B cell (primary cell): Measurements from ENCODE around the gene SRD5A3. TPM values are rescaled to one million over a fixed set of nuclear protein-coding genes. Genes with fewer than 3 reads are reported as not detected.

Experiments used
- ATAC-seq: fragments of 200-7000 bp; cut with Tn5 transposase; one replicate; pipeline ENCODE4 v1.10.0; 2021; ENCODE audit warnings: low read depth, mild to moderate bottlenecking, moderate number of reproducible peaks, moderate library complexity
- CTCF ChIA-PET: fragments of 350-600 bp; sonication (Branson Sonifier 250); formaldehyde crosslinking; loops from one replicate; lab custom pipeline; 2021; ENCODE audit warnings: antibody characterized with exemption, inconsistent platforms; lab: Charles Lee
- POLR2A ChIA-PET: fragments of 350-600 bp; sonication (Branson Sonifier 250); formaldehyde crosslinking; loops from one replicate; lab custom pipeline; 2021; ENCODE audit warnings: antibody characterized with exemption; lab: Charles Lee
- DNase-seq: peaks from one replicate; pipeline ENCODE4 v3.0.0; 2013
- H2AFZ ChIP-seq: 2 replicates; pipeline ENCODE4 v1.6.1; 2012; ENCODE audit warnings: mild to moderate bottlenecking, low read depth, low read length; ENCODE audit not compliant: insufficient read depth, poor library complexity, severe bottlenecking
- H3K27ac ChIP-seq, 2 donors: 1 replicate in 1 of 2; 2 replicates in 1 of 2; pipeline ENCODE4 v1.5.1; 2012 to 2013; ENCODE audit warnings: low read length in 2 of 2, mild to moderate bottlenecking in 2 of 2, moderate library complexity in 1 of 2
- H3K27me3 ChIP-seq, 4 experiments: fragments of 200-600 bp in 1 of 4; sonication (generic) in 1 of 4; replicated peaks in 1 of 4; 1 replicate in 2 of 4; 2 replicates in 2 of 4; pipeline versions ENCODE4 v1.6.1 to v1.7.0; 2013 to 2016; ENCODE audit warnings: low read length in 3 of 4, mild to moderate bottlenecking in 2 of 4, mixed read lengths in 1 of 4, moderate library complexity in 1 of 4; ENCODE audit not compliant: insufficient read depth in 4 of 4, control insufficient read depth in 3 of 4; ENCODE audit errors: control extremely low read depth in 1 of 4
- H3K36me3 ChIP-seq, 2 experiments: replicated peaks in 1 of 2; 1 replicate in 1 of 2; 2 replicates in 1 of 2; pipeline versions ENCODE4 v1.6.1 to v1.7.1; 2013; ENCODE audit warnings: low read length in 1 of 2; ENCODE audit not compliant: insufficient read depth in 2 of 2, control insufficient read depth in 1 of 2; ENCODE audit errors: control extremely low read depth in 1 of 2, extremely low read depth in 1 of 2
- H3K4me1 ChIP-seq, 2 donors: fragments of 200-600 bp in 1 of 2; sonication (generic) in 1 of 2; 1 replicate in 1 of 2; 2 replicates in 1 of 2; pipeline versions ENCODE4 v1.5.1 to v1.6.1; 2013 to 2017; ENCODE audit warnings: low read length in 2 of 2; ENCODE audit not compliant: control insufficient read depth in 2 of 2, insufficient read depth in 2 of 2
- H3K4me2 ChIP-seq: replicated peaks from 2 replicates; pipeline ENCODE3; 2012; ENCODE audit warnings: mild to moderate bottlenecking, low read depth, low read length; ENCODE audit not compliant: poor library complexity, severe bottlenecking
- H3K4me3 ChIP-seq, 5 experiments: fragments of 200-600 bp in 1 of 5; sonication (generic) in 1 of 5; 1 replicate in 3 of 5; 2 replicates in 2 of 5; pipeline versions ENCODE4 v1.5.1 to v1.7.0; 2011 to 2016; ENCODE audit warnings: low read length in 4 of 5, mild to moderate bottlenecking in 4 of 5, low read depth in 2 of 5, control low read depth in 1 of 5, moderate library complexity in 1 of 5; ENCODE audit not compliant: insufficient read depth in 1 of 5; ENCODE audit errors: control extremely low read depth in 1 of 5, extremely low read depth in 1 of 5
- H3K79me2 ChIP-seq: fragments of 200-600 bp; sonication (generic); one replicate; pipeline ENCODE4 v1.6.0; 2016; ENCODE audit warnings: low read length; ENCODE audit not compliant: control insufficient read depth, insufficient read depth
- H3K9ac ChIP-seq: fragments of 200-600 bp; sonication (generic); 2 replicates; pipeline ENCODE4 v1.6.1; 2017; ENCODE audit warnings: mild to moderate bottlenecking, low read length, moderate library complexity
- H3K9me3 ChIP-seq, 3 donors: one replicate each; pipeline versions ENCODE4 v1.6.1 to v1.7.1; 2013; ENCODE audit warnings: low read length in 2 of 3; ENCODE audit not compliant: control insufficient read depth in 2 of 3, insufficient read depth in 1 of 3; ENCODE audit errors: control extremely low read depth in 1 of 3
- H4K20me1 ChIP-seq: 2 replicates; pipeline ENCODE4 v1.6.0; 2012; ENCODE audit warnings: mild to moderate bottlenecking, low read length; ENCODE audit not compliant: insufficient read depth, control insufficient read depth, poor library complexity, severe bottlenecking
- H3K27ac Mint-ChIP-seq: one replicate; pipeline ENCODE4 v1.8.0; 2021; ENCODE audit warnings: mixed read lengths
- H3K27me3 Mint-ChIP-seq: one replicate; pipeline ENCODE4 v1.8.0; 2021; ENCODE audit warnings: mixed read lengths
- H3K4me1 Mint-ChIP-seq: one replicate; pipeline ENCODE4 v1.8.0; 2021; ENCODE audit warnings: mixed read lengths
- H3K4me3 Mint-ChIP-seq: one replicate; pipeline ENCODE4 v1.8.0; 2021; ENCODE audit warnings: mixed read lengths
- H3K9me3 Mint-ChIP-seq: one replicate; pipeline ENCODE4 v1.8.0; 2022; ENCODE audit warnings: mixed read lengths; ENCODE audit not compliant: insufficient read depth
- CTCF ChIP-seq: fragments of 200-600 bp; IDR thresholded peaks from one replicate; pipeline ENCODE4 v1.8.0; 2022; ENCODE audit warnings: antibody characterized with exemption, mild to moderate bottlenecking
- EZH2 ChIP-seq: IDR thresholded peaks from 2 replicates; pipeline ENCODE4 v1.6.1; 2012; ENCODE audit warnings: borderline replicate concordance, low read depth, mild to moderate bottlenecking, moderate library complexity, low read length; ENCODE audit not compliant: insufficient read depth, poor library complexity, severe bottlenecking
- WGBS: methylation state at CpG from one replicate; pipeline ENCODE4 v1.1.5; 2013; ENCODE audit warnings: missing lambda C conversion rate; ENCODE audit not compliant: insufficient coverage; 5-methylcytosine and 5-hydroxymethylcytosine counted together
- intact Hi-C: fragments of 100-400 bp; cut with micrococcal nuclease; formaldehyde crosslinking; loops from one replicate; pipeline ENCODE4 v1.10.0; 2022
- polyA minus RNA-seq: library from RNA; depleted of rRNA, polyadenylated mRNA; stranded (reverse); fragments of >200 nt; gene quantifications from 2 replicates; pipeline ENCODE4 v1.2.3, GENCODE V29; 2012
- polyA plus RNA-seq: library from polyadenylated mRNA; depleted of rRNA; stranded (reverse); fragments of >200 nt; gene quantifications from 2 replicates; pipeline ENCODE4 v1.2.3, GENCODE V29; 2012
- total RNA-seq, 2 donors: library from RNA; stranded (reverse); fragments of 120-200 nt in 1 of 2; gene quantifications; 1 replicate in 1 of 2; 2 replicates in 1 of 2; pipeline versions ENCODE4 v1.2.3 to v1.2.4, GENCODE V29; 2013 to 2022

SRD5A3 gene
- 3.6 and 4.0 TPM in 2 replicates for total RNA-seq
- 4.3 TPM for total RNA-seq (2013)
- 0.62 and 0.88 TPM in 2 replicates for polyA plus RNA-seq
- 1.8 and 2.1 TPM in 2 replicates for polyA minus RNA-seq

GRCh38 chr4:55345980-55346850, at the start of gene SRD5A3:
Gene SRD5A3, plus strand, starts transcription at chr4:55346242. Its CDS starts 95 bp downstream, at chr4:55346337.
- Histone ChIP-seq H3K79me2 (no peaks in the 10 kb centered on the region), H3K36me3 (no peaks in the 10 kb centered on the region), H3K4me2 (peak within 1 kb of the TSS; percentile 94), H3K9ac (peak within 1 kb of the TSS; percentile 86), H2AFZ (peak within 1 kb of the TSS; percentile 98), H4K20me1 (no peaks in the 10 kb centered on the region), H3K4me3 (peak within 1 kb of the TSS; percentile 56 to 84 (median 73)), H3K4me1 (peaks cover 4 to 9% of the 10 kb centered on the region in 2 donors), H3K27ac (peak within 1 kb of the TSS; percentile 69 to 85), H3K27me3 (no peaks in the 10 kb centered on the region), H3K9me3 (no peaks in the 10 kb centered on the region)
- ChIA-PET POLR2A (interaction anchor here (1.4 to 2.1 kb wide), 2 partner anchors 49 to 200 kb away, joined by 7 to 9 read pairs; partner anchors contain the start of genes CLOCK and TMEM165), CTCF (interaction anchor here (0.7 to 4.2 kb wide), 20 partner anchors 9 to 619 kb away, joined by 3 to 29 read pairs (median 4); partner anchors contain the start of gene TMEM165)
- Mint-ChIP-seq H3K9me3 (no peaks in the 10 kb centered on the region), H3K27ac (peak within 1 kb of the TSS; percentile 94), H3K27me3 (no peaks in the 10 kb centered on the region), H3K4me1 (peaks cover 10% of the 10 kb centered on the region), H3K4me3 (peak within 1 kb of the TSS; percentile 85)
- TF ChIP-seq EZH2 (no peak), CTCF (peak; percentile 99)
- under 1% methylated on average over 95 of the region's 95 CpGs for WGBS
- intact Hi-C loops = loop anchor here (1.0 to 5.0 kb wide), 6 partner anchors 49 to 601 kb away; partner anchors contain the start of genes CEP135, CLOCK, EXOC1 and TMEM165
- DNase-seq (peak; percentile 85), ATAC-seq (peak; percentile 89)
